Activated naive CD8-positive, alpha-beta T cell treated with anti-CD3 and anti-CD28 coated beads, Interleukin-2, amount 50 U/mL, for 24 hours (primary cell): Measurements from ENCODE around the gene FAM222B.

Source experiments
- ATAC-seq: fragments of 150-1000 bp; cut with Tn5 transposase; one replicate; pipeline ENCODE4 v1.10.0; 2021
- DNase-seq: peaks from one replicate; pipeline ENCODE4 v3.0.0; 2021
- H3K27ac Mint-ChIP-seq: one replicate; pipeline ENCODE4 v1.8.0; 2021; ENCODE audit warnings: mild to moderate bottlenecking, mixed read lengths
- H3K27me3 Mint-ChIP-seq: one replicate; pipeline ENCODE4 v1.8.0; 2021; ENCODE audit warnings: mixed read lengths
- H3K36me3 Mint-ChIP-seq: one replicate; pipeline ENCODE4 v1.8.0; 2021; ENCODE audit warnings: low read depth, mixed read lengths
- H3K4me1 Mint-ChIP-seq: one replicate; pipeline ENCODE4 v1.8.0; 2021; ENCODE audit warnings: mixed read lengths
- H3K4me3 Mint-ChIP-seq: one replicate; pipeline ENCODE4 v1.8.0; 2021; ENCODE audit warnings: mild to moderate bottlenecking, moderate library complexity, mixed read lengths
- H3K9me3 Mint-ChIP-seq: one replicate; pipeline ENCODE4 v1.8.0; 2021; ENCODE audit warnings: mixed read lengths

Gene FAM222B

GRCh38 chr17:28842282-28843012 lies at the start of gene FAM222B:
Gene FAM222B (minus strand): TSS chr17:28842790. CDS start chr17:28766667, 76,123 bp downstream.
- H3K36me3 Mint-ChIP-seq = peaks cover 2% of the 10 kb centered on the region
- H3K4me3 Mint-ChIP-seq = peak within 1 kb of the TSS; percentile 98
- ATAC-seq = peak; percentile 99
- peaks cover 35% of the 10 kb centered on the region for H3K4me1 Mint-ChIP-seq
- DNase-seq = peak; percentile 88
- no peaks in the 10 kb centered on the region for H3K27me3 Mint-ChIP-seq
- no peaks in the 10 kb centered on the region for H3K9me3 Mint-ChIP-seq
- H3K27ac Mint-ChIP-seq = peak within 1 kb of the TSS; percentile 95

GRCh38 chr17:28892024-28892423 lies 49.4 kb upstream of the FAM222B start:
- Mint-ChIP-seq H3K27ac (peak overlapping the region; percentile 45), H3K4me1 (peaks cover 73% of the 10 kb centered on the region), H3K9me3 (no peaks in the 10 kb centered on the region), H3K27me3 (no peaks in the 10 kb centered on the region), H3K4me3 (no peak overlapping the region), H3K36me3 (peaks cover 9% of the 10 kb centered on the region)
- DNase-seq = no peak
- ATAC-seq = no peak

- H3K36me3 Mint-ChIP-seq = peaks cover 9% of the 10 kb centered on the region
These were observed 48.6 kb upstream of the FAM222B start for GRCh38 chr17:28891201-28891600.

GRCh38 chr17:28889996-28890395 lies 47.4 kb upstream of the FAM222B start:
- no peaks in the 10 kb centered on the region for H3K27me3 Mint-ChIP-seq
- peak overlapping the region; percentile 19 for H3K27ac Mint-ChIP-seq
- DNase-seq = no peak
- peaks cover 55% of the 10 kb centered on the region for H3K4me1 Mint-ChIP-seq
- no peak for ATAC-seq
- H3K36me3 Mint-ChIP-seq = peaks cover 9% of the 10 kb centered on the region
- no peaks in the 10 kb centered on the region for H3K9me3 Mint-ChIP-seq
- no peak overlapping the region for H3K4me3 Mint-ChIP-seq

More at GRCh38 chr17:28891201-28891600, 48.6 kb upstream of the FAM222B start:
- no peaks in the 10 kb centered on the region for H3K27me3 Mint-ChIP-seq
- peaks cover 66% of the 10 kb centered on the region for H3K4me1 Mint-ChIP-seq
- H3K27ac Mint-ChIP-seq = peak overlapping the region; percentile 45
- ATAC-seq = no peak
- DNase-seq = no peak
- H3K9me3 Mint-ChIP-seq = no peaks in the 10 kb centered on the region
- no peak overlapping the region for H3K4me3 Mint-ChIP-seq

- Mint-ChIP-seq H3K36me3 (peaks cover 11% of the 10 kb centered on the region), H3K4me3 (no peak overlapping the region), H3K27me3 (no peaks in the 10 kb centered on the region), H3K4me1 (peaks cover 48% of the 10 kb centered on the region), H3K27ac (peak overlapping the region; percentile 50), H3K9me3 (no peaks in the 10 kb centered on the region)
- DNase-seq (no peak), ATAC-seq (no peak)
These were observed 46.2 kb upstream of the FAM222B start for GRCh38 chr17:28888832-28889231.

GRCh38 chr17:28887871-28888471 lies 45.4 kb upstream of the FAM222B start:
- peaks cover 39% of the 10 kb centered on the region for H3K4me1 Mint-ChIP-seq
- H3K4me3 Mint-ChIP-seq = no peak overlapping the region
- no peak for ATAC-seq
- H3K36me3 Mint-ChIP-seq = peaks cover 7% of the 10 kb centered on the region
- DNase-seq = no peak
- H3K27me3 Mint-ChIP-seq = no peaks in the 10 kb centered on the region
- H3K27ac Mint-ChIP-seq = peak overlapping the region; percentile 65
- no peaks in the 10 kb centered on the region for H3K9me3 Mint-ChIP-seq

- H3K4me1 Mint-ChIP-seq = peaks cover 21% of the 10 kb centered on the region
- ATAC-seq = no peak
- H3K9me3 Mint-ChIP-seq = no peaks in the 10 kb centered on the region
- no peaks in the 10 kb centered on the region for H3K27me3 Mint-ChIP-seq
- H3K27ac Mint-ChIP-seq = no peak overlapping the region
- peaks cover 9% of the 10 kb centered on the region for H3K36me3 Mint-ChIP-seq
- DNase-seq = no peak
- no peak overlapping the region for H3K4me3 Mint-ChIP-seq
These were observed 43.4 kb upstream of the FAM222B start for GRCh38 chr17:28885951-28886350.

- Mint-ChIP-seq H3K4me3 (no peak overlapping the region), H3K4me1 (peaks cover 15% of the 10 kb centered on the region), H3K27ac (no peak overlapping the region), H3K27me3 (no peaks in the 10 kb centered on the region), H3K9me3 (no peaks in the 10 kb centered on the region), H3K36me3 (peaks cover 9% of the 10 kb centered on the region)
- ATAC-seq = no peak
- DNase-seq = no peak
These were observed 42.8 kb upstream of the FAM222B start for GRCh38 chr17:28885363-28885762.

- Mint-ChIP-seq H3K4me1 (peaks cover 8% of the 10 kb centered on the region), H3K9me3 (no peaks in the 10 kb centered on the region), H3K27ac (no peak overlapping the region), H3K27me3 (no peaks in the 10 kb centered on the region), H3K36me3 (peaks cover 15% of the 10 kb centered on the region), H3K4me3 (no peak overlapping the region)
- no peak for DNase-seq
- ATAC-seq = no peak
These were observed 41.5 kb upstream of the FAM222B start for GRCh38 chr17:28883967-28884702.

GRCh38 chr17:28882154-28882895 lies 39.7 kb upstream of the FAM222B start:
- ATAC-seq = no peak
- peaks cover 20% of the 10 kb centered on the region for H3K36me3 Mint-ChIP-seq

GRCh38 chr17:28881533-28882056 lies 39.0 kb upstream of the FAM222B start:
- ATAC-seq (no peak), DNase-seq (no peak)
- Mint-ChIP-seq H3K9me3 (no peaks in the 10 kb centered on the region), H3K4me1 (peaks cover 19% of the 10 kb centered on the region), H3K27me3 (no peaks in the 10 kb centered on the region), H3K36me3 (peaks cover 20% of the 10 kb centered on the region), H3K27ac (no peak overlapping the region), H3K4me3 (no peak overlapping the region)

More at GRCh38 chr17:28882154-28882895, 39.7 kb upstream of the FAM222B start:
- Mint-ChIP-seq H3K9me3 (no peaks in the 10 kb centered on the region), H3K4me1 (peaks cover 11% of the 10 kb centered on the region), H3K27ac (no peak overlapping the region), H3K27me3 (no peaks in the 10 kb centered on the region), H3K4me3 (no peak overlapping the region)
- DNase-seq = no peak

- Mint-ChIP-seq H3K9me3 (no peaks in the 10 kb centered on the region), H3K27me3 (no peaks in the 10 kb centered on the region), H3K4me1 (peaks cover 29% of the 10 kb centered on the region), H3K36me3 (peaks cover 20% of the 10 kb centered on the region), H3K4me3 (no peak overlapping the region), H3K27ac (no peak overlapping the region)
- DNase-seq = no peak
- no peak for ATAC-seq
These were observed 38.0 kb upstream of the FAM222B start for GRCh38 chr17:28880572-28880945.

GRCh38 chr17:28879886-28880571 lies 37.4 kb upstream of the FAM222B start:
- DNase-seq = no peak
- no peaks in the 10 kb centered on the region for H3K9me3 Mint-ChIP-seq
- H3K4me3 Mint-ChIP-seq = no peak overlapping the region
- ATAC-seq = no peak
- H3K4me1 Mint-ChIP-seq = peaks cover 32% of the 10 kb centered on the region
- H3K27ac Mint-ChIP-seq = no peak overlapping the region
- peaks cover 20% of the 10 kb centered on the region for H3K36me3 Mint-ChIP-seq
- no peaks in the 10 kb centered on the region for H3K27me3 Mint-ChIP-seq

GRCh38 chr17:28878981-28879380 lies 36.4 kb upstream of the FAM222B start:
- Mint-ChIP-seq H3K36me3 (peaks cover 18% of the 10 kb centered on the region), H3K4me1 (peaks cover 32% of the 10 kb centered on the region), H3K4me3 (no peak overlapping the region), H3K27me3 (no peaks in the 10 kb centered on the region), H3K27ac (no peak overlapping the region), H3K9me3 (no peaks in the 10 kb centered on the region)
- ATAC-seq (no peak), DNase-seq (peak; percentile 18)
